H1 (cell line): ENCODE measurements around the gene SLC13A5. TPM values are rescaled to one million over a fixed set of nuclear protein-coding genes. Genes with fewer than 3 reads are reported as not detected.

Source experiments
- CTCF ChIA-PET: fragments of 300-600 bp; sonication (Branson Sonifier 250); formaldehyde crosslinking; loops from one replicate; lab custom pipeline; 2021; ENCODE audit not compliant: partially characterized antibody; lab: Charles Lee
- POLR2A ChIA-PET: fragments of 300-600 bp; sonication (Branson Sonifier 250); formaldehyde crosslinking; loops from one replicate; lab custom pipeline; 2021; ENCODE audit warnings: inconsistent platforms; ENCODE audit not compliant: partially characterized antibody; lab: Charles Lee
- DNase-seq, 2 experiments: peaks; one replicate each; pipeline versions ENCODE4 v3.0.0 to v3.0.0-alpha.2; 2010 to 2022; ENCODE audit warnings: low spot score in 2 of 2, low read depth in 1 of 2, mixed read lengths in 1 of 2
- FAIRE-seq: peaks from 2 replicates; lab custom pipeline; 2011; peaks lifted over from hg19 to GRCh38; lab: Jason Lieb, UNC
- H2AFZ ChIP-seq: 2 replicates; pipeline ENCODE4 v1.8.1; 2012; ENCODE audit warnings: low read length, inconsistent platforms
- H2AK5ac ChIP-seq: 2 replicates; pipeline ENCODE4 v1.6.1; 2013; ENCODE audit warnings: low read depth, low read length
- H2BK120ac ChIP-seq: replicated peaks from 2 replicates; pipeline ENCODE3; 2013; ENCODE audit warnings: low read depth, low read length, inconsistent platforms
- H2BK12ac ChIP-seq: 2 replicates; pipeline ENCODE4 v1.6.1; 2013; ENCODE audit warnings: low read depth, low read length
- H2BK15ac ChIP-seq: 2 replicates; pipeline ENCODE4 v1.6.1; 2013; ENCODE audit warnings: low read length
- H2BK20ac ChIP-seq: 2 replicates; pipeline ENCODE4 v1.6.1; 2013; ENCODE audit warnings: low read length
- H2BK5ac ChIP-seq: 2 replicates; pipeline ENCODE4 v1.6.1; 2013; ENCODE audit warnings: low read depth, low read length
- H3K14ac ChIP-seq: 2 replicates; pipeline ENCODE4 v1.6.1; 2013; ENCODE audit warnings: inconsistent platforms; ENCODE audit not compliant: insufficient read length
- H3K18ac ChIP-seq: 2 replicates; pipeline ENCODE4 v1.6.1; 2013; ENCODE audit warnings: low read length; ENCODE audit errors: extremely low read depth
- H3K23ac ChIP-seq: 2 replicates; pipeline ENCODE4 v1.6.1; 2013; ENCODE audit warnings: inconsistent platforms; ENCODE audit not compliant: insufficient read length
- H3K23me2 ChIP-seq: 2 replicates; pipeline ENCODE4 v1.6.1; 2013; ENCODE audit warnings: low read depth, low read length
- H3K27ac ChIP-seq: 2 replicates; pipeline ENCODE4 v1.6.1; 2011; ENCODE audit warnings: low read depth, low read length, inconsistent platforms
- H3K27me3 ChIP-seq, 4 experiments: replicated peaks in 1 of 4; 1 replicate in 1 of 4; 2 replicates in 3 of 4; pipeline versions ENCODE4 v1.6.1 to v1.8.1; 2011 to 2013; ENCODE audit warnings: low read length in 3 of 4, mild to moderate bottlenecking in 3 of 4, inconsistent platforms in 2 of 4, mixed read lengths in 2 of 4, moderate library complexity in 1 of 4; ENCODE audit not compliant: control insufficient read depth in 3 of 4, insufficient read depth in 3 of 4; ENCODE audit errors: extremely low read depth in 1 of 4
- H3K36me3 ChIP-seq, 4 experiments: 2 replicates each; pipeline versions ENCODE4 v1.6.1 to v1.8.1; 2011 to 2013; ENCODE audit warnings: mild to moderate bottlenecking in 4 of 4, low read length in 3 of 4, moderate library complexity in 2 of 4, control low read depth in 1 of 4, inconsistent platforms in 1 of 4; ENCODE audit not compliant: insufficient read depth in 4 of 4, control insufficient read depth in 2 of 4
- H3K4ac ChIP-seq: replicated peaks from 2 replicates; pipeline ENCODE3; 2013; ENCODE audit warnings: low read length, low read depth, mixed read lengths, inconsistent platforms; ENCODE audit not compliant: insufficient read length
- H3K4me1 ChIP-seq, 4 experiments: replicated peaks in 1 of 4; 1 replicate in 1 of 4; 2 replicates in 3 of 4; pipeline versions ENCODE4 v1.6.1 to v1.8.1; 2011 to 2013; ENCODE audit warnings: low read length in 3 of 4, inconsistent platforms in 2 of 4, mixed read lengths in 1 of 4; ENCODE audit not compliant: insufficient read depth in 4 of 4, control insufficient read depth in 3 of 4
- H3K4me2 ChIP-seq, 2 experiments: 2 replicates each; pipeline versions ENCODE4 v1.6.1 to v1.8.1; 2011 to 2013; ENCODE audit warnings: low read depth in 2 of 2, low read length in 2 of 2, control low read depth in 1 of 2, inconsistent platforms in 1 of 2, mild to moderate bottlenecking in 1 of 2; ENCODE audit not compliant: insufficient read depth in 1 of 2
- H3K4me3 ChIP-seq, 4 experiments: fragments of 200-600, 300-600 bp in 1 of 4; sonication (generic), shearing (Covaris generic), sonication (Bioruptor Twin) in 1 of 4; 2 replicates each; pipeline versions ENCODE4 v1.5.1 to v1.8.1; 2011 to 2016; ENCODE audit warnings: low read length in 4 of 4, low read depth in 3 of 4, control low read depth in 2 of 4, inconsistent platforms in 2 of 4, mild to moderate bottlenecking in 2 of 4, mixed read lengths in 1 of 4, moderate library complexity in 1 of 4; ENCODE audit not compliant: insufficient read depth in 2 of 4; ENCODE audit errors: extremely low read depth in 1 of 4
- H3K56ac ChIP-seq: replicated peaks from 2 replicates; pipeline ENCODE3; 2013; ENCODE audit warnings: low read depth, mild to moderate bottlenecking, mixed read lengths, low read length, inconsistent platforms; ENCODE audit not compliant: insufficient read length
- H3K79me1 ChIP-seq: 2 replicates; pipeline ENCODE4 v1.6.1; 2013; ENCODE audit warnings: low read depth, low read length, control low read depth
- H3K79me2 ChIP-seq, 2 experiments: 2 replicates each; pipeline versions ENCODE4 v1.6.1 to v1.8.1; 2012 to 2013; ENCODE audit warnings: low read length in 2 of 2, mild to moderate bottlenecking in 2 of 2, inconsistent platforms in 1 of 2; ENCODE audit not compliant: insufficient read depth in 2 of 2, control insufficient read depth in 1 of 2
- H3K9ac ChIP-seq, 4 experiments: replicated peaks in 1 of 4; 1 replicate in 1 of 4; 2 replicates in 3 of 4; pipeline versions ENCODE4 v1.6.1 to v1.8.1; 2011 to 2013; ENCODE audit warnings: low read depth in 3 of 4, low read length in 3 of 4, control low read depth in 2 of 4, mild to moderate bottlenecking in 2 of 4, moderate library complexity in 2 of 4, inconsistent platforms in 1 of 4; ENCODE audit errors: extremely low read depth in 1 of 4
- H3K9me3 ChIP-seq, 2 experiments: 2 replicates each; pipeline versions ENCODE4 v1.6.1 to v1.8.1; 2012 to 2013; ENCODE audit warnings: mild to moderate bottlenecking in 2 of 2, moderate library complexity in 2 of 2, control low read depth in 1 of 2, inconsistent platforms in 1 of 2, low read depth in 1 of 2, low read length in 1 of 2, mixed read lengths in 1 of 2; ENCODE audit not compliant: insufficient read depth in 2 of 2
- H4K20me1 ChIP-seq, 2 experiments: replicated peaks in 1 of 2; 2 replicates each; pipeline versions ENCODE3 to v1.8.1; 2011 to 2013; ENCODE audit warnings: inconsistent platforms in 2 of 2, low read length in 2 of 2, mild to moderate bottlenecking in 1 of 2; ENCODE audit not compliant: insufficient read depth in 2 of 2, control insufficient read depth in 1 of 2
- H4K5ac ChIP-seq: 2 replicates; pipeline ENCODE4 v1.6.1; 2013; ENCODE audit warnings: low read length, low read depth, mixed read lengths, inconsistent platforms; ENCODE audit not compliant: insufficient read length
- H4K8ac ChIP-seq: 2 replicates; pipeline ENCODE4 v1.8.0; 2013; ENCODE audit warnings: mild to moderate bottlenecking, moderate library complexity, low read length, inconsistent platforms; ENCODE audit not compliant: insufficient read depth; ENCODE audit errors: extremely low read depth
- H4K91ac ChIP-seq: replicated peaks from 2 replicates; pipeline ENCODE3; 2013; ENCODE audit warnings: low read length, mixed read lengths, inconsistent platforms; ENCODE audit not compliant: insufficient read length
- ASH2L ChIP-seq: fragments of 200-600, 300-600 bp; sonication (generic); IDR thresholded peaks from one replicate; pipeline ENCODE4 v1.7.1; 2017; ENCODE audit warnings: low read length
- GTF2F1 ChIP-seq: IDR thresholded peaks from 2 replicates; pipeline ENCODE4 v1.6.1; 2012; ENCODE audit warnings: low read depth, low read length, improper control_type of control experiment, borderline replicate concordance
- WGBS, 2 experiments: shearing (Covaris generic) in 1 of 2; methylation state at CpG; one replicate each; pipeline versions ENCODE4 v1.1.6 to v1.1.7; 2013 to 2015; ENCODE audit warnings: low lambda C conversion rate in 2 of 2, mixed read lengths in 2 of 2, inconsistent platforms in 1 of 2, low coverage in 1 of 2, missing lambda C conversion rate in 1 of 2; ENCODE audit not compliant: insufficient replicate concordance in 2 of 2, insufficient coverage in 1 of 2, insufficient read length in 1 of 2; ENCODE audit errors: extremely low coverage in 1 of 2, missing lambda C conversion rate in 1 of 2; 5-methylcytosine and 5-hydroxymethylcytosine counted together
- polyA plus RNA-seq, 7 experiments: library from polyadenylated mRNA; depleted of rRNA in 3 of 7; stranded (reverse) in 5 of 7; unstranded in 2 of 7; fragments of >200 nt in 5 of 7; fragments of 200-250 nt in 2 of 7; gene quantifications; 1 replicate in 5 of 7; 2 replicates in 1 of 7; 4 replicates in 1 of 7; pipeline versions ENCODE4 v1.2.1 to v1.2.3, GENCODE V29; 2011 to 2013; ENCODE audit warnings: missing spikeins in 2 of 7, mixed read lengths in 2 of 7
- total RNA-seq: library from RNA; stranded (reverse); fragmentation: NEBNext Ultra II Directional; extraction: Animal tissue kit (Norgen Biotek cat#: 25700); gene quantifications from 2 replicates; pipeline ENCODE4 v1.2.1, GENCODE V29; 2021

SLC13A5 gene
- total and polyA plus RNA-seq, 2 of the 8 experiments (the other 6 are each of a cell fraction or from before 2014, with no cell fraction given) = 2.1 to 2.6 TPM

DNA sequence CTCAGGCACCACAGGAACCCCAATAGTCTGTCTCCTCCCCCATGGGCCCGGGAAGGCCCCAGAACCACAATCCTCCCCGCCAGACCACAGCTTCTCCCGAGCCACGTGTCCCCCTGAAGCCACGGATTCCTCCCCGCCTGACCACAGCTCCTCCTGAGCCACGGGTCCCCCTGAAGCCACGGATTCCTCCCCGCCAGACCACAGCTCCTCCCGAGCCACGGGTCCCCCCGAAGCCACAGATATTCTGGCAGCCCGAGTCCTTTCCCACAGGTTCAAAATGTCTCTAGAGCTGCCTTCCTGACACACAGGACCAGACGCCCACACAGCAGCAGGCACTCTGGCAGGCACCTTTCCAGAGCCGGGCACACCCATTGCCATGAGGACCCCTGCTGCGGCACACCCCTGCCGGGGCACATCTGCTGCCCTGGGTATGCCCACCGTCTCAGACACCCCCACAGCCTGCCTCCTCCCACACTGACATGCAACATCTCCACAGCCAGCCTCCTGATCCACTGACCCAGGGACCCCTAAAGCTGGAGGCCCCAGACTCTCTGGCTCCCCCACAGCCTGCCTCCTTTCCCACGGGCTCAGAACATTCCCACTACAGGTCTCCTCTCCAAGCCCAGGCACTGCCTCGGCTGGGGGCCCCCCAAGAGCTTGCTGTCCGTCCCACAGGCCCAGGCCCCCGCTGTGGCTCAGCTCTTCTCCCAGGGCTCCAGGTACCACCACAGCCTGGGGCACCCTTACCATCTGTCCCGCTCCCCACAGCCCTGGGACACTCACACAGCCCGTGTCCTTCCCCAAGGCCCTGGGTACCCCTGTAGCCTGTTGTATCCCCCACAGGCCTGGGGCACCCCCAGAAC is 74.9 kb downstream of the SLC13A5 start:
- H3K4me2 ChIP-seq = no peak overlapping the region; a peak in 1 of 4 replicates
- CTCF ChIA-PET = interaction anchor here (0.8 to 0.9 kb wide), 2 partner anchors 10 to 30 kb away, joined by 3 read pairs; no protein-coding TSS in a partner anchor
- POLR2A ChIA-PET = interaction anchor here (0.7 to 2.0 kb wide), 6 partner anchors 10 to 143 kb away, joined by 3 to 6 read pairs (median 4); partner anchors contain the start of genes C17orf100 and MED31
- H2BK15ac ChIP-seq = no peak overlapping the region
- H4K20me1 ChIP-seq = peaks cover 0 to 8% of the 10 kb centered on the region in 2 experiments
- no peak overlapping the region for H3K9ac ChIP-seq
- WGBS, 2 experiments = 89% methylated on average over 22 of the region's 24 CpGs; no CpG with 5 or more reads in 1 of the 2 experiments
- no peak for DNase-seq
- H3K27me3 ChIP-seq = no peaks in the 10 kb centered on the region
- H3K4me1 ChIP-seq = peaks cover 0 to 10% (median 2%) of the 10 kb centered on the region in 4 experiments; a peak in 4 of 7 replicates
- no peak overlapping the region for H4K91ac ChIP-seq
- no peak overlapping the region for H3K4ac ChIP-seq
- H3K4me3 ChIP-seq = no peak overlapping the region
- no peak overlapping the region for H2BK12ac ChIP-seq
- H3K23me2 ChIP-seq = peaks cover 10% of the 10 kb centered on the region
- H2BK120ac ChIP-seq = no peak overlapping the region
- no peak overlapping the region for H3K23ac ChIP-seq
- H3K14ac ChIP-seq = no peak overlapping the region
- H3K79me2 ChIP-seq = peaks cover 0 to 32% of the 10 kb centered on the region in 2 experiments; a peak in 2 of 4 replicates
- peaks cover 4 to 26% (median 8%) of the 10 kb centered on the region in 4 experiments; a peak in 6 of 8 replicates for H3K36me3 ChIP-seq
- no peak overlapping the region for H3K18ac ChIP-seq
- H2AFZ ChIP-seq = no peak overlapping the region
- 0 out of 2 replicates have a peak overlapping the region, but pooled peaks have one; percentile 82 for H4K8ac ChIP-seq
- no peak for FAIRE-seq
- H2BK5ac ChIP-seq = no peak overlapping the region
- no peaks in the 10 kb centered on the region for H3K9me3 ChIP-seq
- H3K27ac ChIP-seq = no peak overlapping the region
- H4K5ac ChIP-seq = no peak overlapping the region
- no peak overlapping the region for H2BK20ac ChIP-seq
- H3K79me1 ChIP-seq = 0 out of 2 replicates have a peak, but pooled peaks cover 4% of the 10 kb centered on the region
- no peak overlapping the region for H3K56ac ChIP-seq
- TF ChIP-seq ASH2L (no peak), GTF2F1 (no peak)
- H2AK5ac ChIP-seq = no peak overlapping the region
